ENCODE measurements around the gene KCNJ6.
"Not testable (repeated sequence)": the region's sequence is repeated elsewhere in the genome, so short reads cannot be mapped to it uniquely, and the experiment has no call there.

Gene KCNJ6

GRCh38 chr21:37724201-37724600 lies 192.1 kb downstream of the KCNJ6 start:
- DNase-seq (ENCODE audit: low read depth in 2 of 2) = no peak

DNA sequence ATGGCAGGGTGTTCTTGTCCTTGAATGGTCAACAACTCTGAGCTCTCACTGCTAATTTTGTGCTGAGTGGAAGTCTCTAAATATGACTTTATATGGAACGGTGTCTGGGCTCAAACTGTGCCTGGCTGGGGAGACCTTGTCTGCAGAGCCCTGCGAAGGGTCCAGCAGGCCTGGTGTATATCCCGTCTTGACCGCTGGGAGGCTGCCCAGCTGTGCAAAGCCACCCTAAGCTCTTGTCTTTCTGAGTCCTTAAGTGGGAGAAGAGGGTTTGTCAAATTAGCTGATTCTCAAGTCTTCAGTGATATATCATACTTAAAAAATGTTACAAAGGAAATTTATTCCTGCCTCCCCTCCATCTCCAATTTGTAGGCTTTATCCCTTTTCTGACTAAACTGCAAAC lies 198.7 kb downstream of the KCNJ6 start:
- no peak for DNase-seq (ENCODE audit: low read depth in 2 of 2)

- not testable (repeated sequence) for DNase-seq (ENCODE audit: low read depth in 2 of 2)
Observed at GRCh38 chr21:37712569-37712934, 203.7 kb downstream of the KCNJ6 start.

DNA sequence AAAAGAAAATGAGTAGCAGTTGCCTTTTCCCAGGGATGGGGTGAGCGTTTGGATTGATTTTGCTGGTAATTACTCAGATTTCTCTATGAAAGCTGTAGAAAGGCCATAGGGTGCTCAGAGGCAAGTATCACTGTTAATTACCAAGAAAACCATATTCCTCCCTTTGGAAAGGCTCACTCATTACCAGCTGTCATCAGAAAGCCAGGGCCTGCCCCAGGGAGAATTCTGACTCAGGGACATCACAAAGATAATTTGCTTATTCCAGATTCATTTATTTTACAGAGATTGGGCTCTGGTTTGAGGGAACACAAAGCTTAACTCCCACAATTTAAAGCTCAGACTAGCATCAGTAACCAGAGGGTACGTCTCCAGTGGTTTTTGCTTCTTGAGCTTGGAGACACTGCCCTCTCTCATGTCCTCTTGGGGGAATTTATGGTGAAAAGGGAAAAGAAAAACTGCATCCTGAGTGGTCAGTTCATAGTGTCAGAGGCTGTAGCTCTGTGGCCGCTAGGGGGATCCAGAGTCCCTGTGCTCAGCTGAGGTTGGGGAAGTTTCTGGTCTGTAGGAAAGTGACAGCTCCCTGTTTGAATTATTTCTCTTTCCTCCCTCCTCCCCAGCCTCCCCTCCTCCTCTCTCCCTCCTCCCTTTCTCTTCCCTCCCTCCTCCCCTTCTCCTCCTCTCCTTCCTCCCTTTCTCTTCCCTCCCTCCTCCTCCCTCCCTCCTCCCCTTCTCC lies 204.3 kb downstream of the KCNJ6 start:
- DNase-seq (ENCODE audit: low read depth in 2 of 2) = no peak

- no peak for DNase-seq (ENCODE audit: low read depth in 2 of 2)
Observed at GRCh38 chr21:37711286-37711829, 204.9 kb downstream of the KCNJ6 start.

GRCh38 chr21:37710546-37711285 lies 205.5 kb downstream of the KCNJ6 start:
- DNase-seq (ENCODE audit: low read depth in 2 of 2) = no peak

DNA sequence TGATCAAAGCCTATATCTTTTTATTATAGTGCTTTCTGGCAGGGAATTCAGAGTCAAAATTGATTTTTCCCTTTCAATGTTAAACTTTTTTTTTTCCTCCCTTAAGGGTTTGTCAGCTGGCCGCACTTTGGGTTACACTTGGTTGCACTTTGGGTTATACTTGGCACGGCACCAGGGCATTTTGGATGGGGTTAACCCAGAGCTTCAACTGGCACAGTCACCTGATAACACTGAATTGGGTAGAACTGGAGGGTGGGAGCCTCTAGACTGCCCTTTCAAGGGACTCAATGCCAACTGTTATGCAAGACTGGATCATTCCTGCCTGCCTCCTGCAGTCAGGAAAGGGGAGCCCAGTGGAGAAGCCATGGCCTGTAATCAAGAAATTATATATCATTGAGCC lies 211.5 kb downstream of the KCNJ6 start:
- no peak for DNase-seq (ENCODE audit: low read depth in 2 of 2)

GRCh38 chr21:37702241-37702640 lies 214.0 kb downstream of the KCNJ6 start:
- DNase-seq (ENCODE audit: low read depth in 2 of 2) = no peak

GRCh38 chr21:37700641-37701202 lies 215.5 kb downstream of the KCNJ6 start:
- DNase-seq (ENCODE audit: low read depth in 2 of 2) = no peak

DNA sequence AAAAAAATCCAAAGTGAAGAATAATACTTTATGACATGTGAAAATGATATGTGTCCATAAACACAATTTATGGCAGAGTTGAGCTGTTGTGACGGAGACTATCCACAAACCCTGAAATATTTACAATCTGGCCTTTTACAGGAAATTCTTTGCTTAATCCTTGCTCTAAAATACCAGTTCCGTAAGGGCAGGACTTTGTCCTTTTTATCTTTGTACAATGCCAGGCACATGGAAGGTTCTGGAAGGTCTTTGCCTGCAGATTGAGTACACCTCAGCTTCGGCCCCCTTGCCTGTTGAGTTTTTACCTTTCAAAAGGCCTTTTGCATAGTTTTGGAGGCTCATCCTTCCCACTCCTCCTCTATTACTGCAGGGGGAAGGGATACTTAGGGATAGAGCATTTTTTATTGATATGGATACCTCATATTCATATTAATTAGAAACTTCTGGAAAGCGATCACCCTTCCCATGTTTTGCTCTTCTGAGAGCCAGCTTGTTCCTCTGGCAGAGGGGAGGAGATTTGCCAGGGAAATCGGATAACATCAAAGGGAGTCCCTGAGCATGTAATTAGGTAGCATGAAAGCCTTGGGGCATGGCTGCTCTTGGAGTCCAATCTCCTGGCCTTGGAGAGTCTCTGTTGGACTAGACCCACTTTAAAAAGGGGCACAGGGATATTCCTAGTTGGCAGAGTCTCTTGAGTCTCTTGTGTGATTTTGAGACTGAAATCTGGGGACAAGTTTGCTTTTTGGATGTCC lies 217.1 kb downstream of the KCNJ6 start:
- DNase-seq (ENCODE audit: low read depth in 2 of 2) = no peak

DNA sequence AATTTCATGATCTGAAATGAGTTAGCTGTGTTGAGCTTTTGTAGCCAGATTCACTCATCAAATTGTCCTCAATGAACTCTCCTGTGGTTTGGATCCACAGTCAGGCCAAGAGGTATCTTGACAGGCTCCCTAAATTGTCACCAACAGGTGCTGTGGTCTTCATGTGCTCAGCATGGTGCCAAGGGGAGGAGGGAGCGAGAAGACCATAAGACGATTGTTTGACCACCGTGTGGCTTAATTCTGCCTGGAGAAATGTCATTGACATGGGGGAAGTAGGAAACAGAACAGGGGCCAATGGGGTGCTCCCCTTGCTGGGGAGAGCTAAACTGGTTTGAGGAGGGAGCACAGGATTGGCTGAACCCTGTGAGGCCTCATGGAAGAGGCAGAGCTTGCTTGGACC lies 219.3 kb downstream of the KCNJ6 start:
- no peak for DNase-seq (ENCODE audit: low read depth in 2 of 2)

- no peak for DNase-seq (ENCODE audit: low read depth in 2 of 2)
Observed at GRCh38 chr21:37695111-37695510, 221.1 kb downstream of the KCNJ6 start.

DNA sequence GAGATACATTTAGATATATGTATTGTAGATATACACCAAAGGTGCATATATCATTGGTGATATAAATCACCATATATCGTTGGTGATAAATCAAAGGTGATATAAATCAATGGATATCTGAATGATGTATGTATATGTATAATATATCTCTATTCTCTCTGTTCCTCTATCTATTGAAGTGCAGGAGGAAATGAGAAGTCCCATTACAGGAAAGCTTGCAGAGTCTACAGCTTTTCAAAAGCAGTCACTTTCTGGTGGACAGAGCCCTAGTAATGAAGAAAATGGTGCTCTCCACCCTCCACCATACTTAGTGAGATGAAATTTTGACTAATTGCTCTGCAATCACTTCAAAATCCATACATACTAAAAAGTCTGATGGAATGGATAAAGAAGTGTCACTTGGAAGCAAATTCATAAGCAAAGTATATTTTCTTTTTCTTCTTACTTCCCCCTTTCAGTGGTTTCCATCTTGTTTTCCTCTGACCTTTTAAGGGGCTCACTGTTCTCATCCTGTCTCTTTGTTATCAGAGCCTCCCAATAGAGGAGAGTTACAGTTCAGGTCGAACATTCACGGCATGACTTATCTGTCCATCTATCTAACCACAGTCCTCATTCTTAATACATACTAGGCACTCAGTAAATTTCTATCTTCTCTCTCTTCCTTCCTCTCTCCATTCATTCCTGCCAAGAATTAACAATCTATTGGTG lies 227.2 kb downstream of the KCNJ6 start:
- DNase-seq (ENCODE audit: low read depth in 2 of 2) = no peak

DNA sequence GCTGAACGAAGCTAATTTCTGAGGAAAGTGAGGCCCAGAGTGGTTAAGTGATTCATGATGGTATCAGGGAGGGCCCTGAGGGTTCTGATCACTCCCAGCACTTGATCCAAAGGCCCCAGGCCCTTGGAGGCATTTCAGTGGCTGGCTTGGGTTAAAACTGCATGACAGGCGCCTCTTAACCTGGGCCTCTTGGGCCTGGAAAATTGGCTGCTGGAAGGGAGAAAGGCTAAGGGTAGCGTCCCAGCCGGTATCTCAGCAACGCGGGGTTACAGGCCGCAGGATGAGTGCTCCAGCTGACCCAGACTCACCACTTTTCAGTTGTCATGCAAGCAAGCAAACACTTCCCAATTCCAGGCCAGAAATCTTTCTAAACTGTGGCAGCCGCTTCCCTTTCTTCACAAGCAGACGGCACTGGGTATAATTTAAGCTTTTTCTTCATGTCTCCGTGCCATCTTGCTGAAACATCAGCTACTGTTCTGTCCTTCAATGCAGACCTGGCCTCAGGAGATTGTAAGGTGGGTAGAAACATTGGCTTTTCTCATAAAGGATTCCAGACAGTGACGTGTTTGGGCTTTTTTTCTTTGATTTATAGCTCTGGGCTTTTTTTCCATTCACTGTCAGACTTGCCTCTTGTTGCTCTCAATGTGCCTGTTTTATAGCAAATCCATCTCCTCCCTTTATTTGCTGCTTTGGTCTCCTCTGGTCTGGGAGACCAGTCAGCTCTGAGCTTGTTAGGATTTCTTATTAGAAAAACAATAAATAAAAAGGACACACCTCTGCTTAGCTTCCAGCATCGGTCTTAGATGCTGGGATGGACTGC lies 229.1 kb downstream of the KCNJ6 start:
- DNase-seq (ENCODE audit: low read depth in 2 of 2) = no peak

- DNase-seq (ENCODE audit: low read depth in 2 of 2) = no peak
Observed at GRCh38 chr21:37684547-37684946, 231.7 kb downstream of the KCNJ6 start.

- DNase-seq (ENCODE audit: low read depth in 2 of 2) = no peak
Observed at GRCh38 chr21:37684115-37684493, 232.2 kb downstream of the KCNJ6 start.

DNA sequence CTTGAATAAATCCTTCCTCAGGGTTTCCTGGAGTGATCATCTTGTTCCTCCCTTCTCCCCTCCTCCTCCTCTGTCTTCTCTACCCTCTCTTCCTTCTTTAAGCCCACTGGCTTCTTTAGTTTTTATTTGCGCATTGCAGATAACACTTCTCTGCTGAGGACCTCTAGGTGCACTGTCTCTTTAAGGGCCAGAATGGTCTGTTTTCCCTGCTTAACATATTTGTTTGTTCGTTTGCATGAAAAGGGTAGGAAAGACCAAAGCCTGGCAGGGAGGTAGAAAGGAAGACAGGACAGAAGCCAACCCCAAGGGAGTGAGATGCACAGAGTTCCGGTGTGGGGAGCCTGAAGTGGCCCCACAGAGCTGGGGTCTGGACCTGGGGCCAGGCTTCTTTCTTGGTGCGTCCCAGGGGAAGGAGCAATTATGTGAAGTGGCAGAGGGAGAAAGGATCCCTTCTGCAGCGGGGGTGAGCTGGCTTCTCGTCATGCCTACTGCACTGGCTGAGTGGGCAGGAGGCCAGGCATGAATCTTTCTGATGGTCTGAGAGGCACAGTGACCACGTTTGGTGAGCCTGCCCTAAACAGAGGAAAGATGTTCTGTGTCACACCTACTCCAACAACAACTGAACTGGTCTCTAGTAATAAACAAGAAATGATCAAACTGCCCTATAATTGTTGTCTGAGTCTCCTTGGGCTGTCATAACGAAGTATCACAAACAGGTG lies 232.7 kb downstream of the KCNJ6 start:
- DNase-seq (ENCODE audit: low read depth in 2 of 2) = no peak

DNA sequence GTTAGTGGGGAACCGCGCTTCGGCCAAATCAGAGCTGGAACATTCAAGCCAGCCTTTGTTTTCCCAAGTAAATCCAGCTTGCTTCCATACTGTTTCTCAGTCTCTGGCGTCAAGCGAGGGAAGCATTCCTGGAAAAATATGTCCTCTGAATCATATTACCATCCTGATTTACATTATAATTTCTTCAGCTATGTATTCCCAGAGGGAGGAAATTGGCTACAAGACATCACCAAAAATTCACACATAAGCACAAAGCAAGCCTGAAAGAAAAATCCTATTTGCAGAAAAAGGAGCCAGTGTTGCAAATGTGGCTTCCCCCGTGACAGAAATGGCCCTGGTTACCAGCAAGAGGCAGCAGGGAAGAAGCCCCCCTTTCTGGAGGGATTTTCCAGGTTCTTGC lies 233.3 kb downstream of the KCNJ6 start:
- DNase-seq (ENCODE audit: low read depth in 2 of 2) = no peak

GRCh38 chr21:37677006-37677405 lies 239.3 kb downstream of the KCNJ6 start:
- no peak for DNase-seq (ENCODE audit: low read depth in 2 of 2)

GRCh38 chr21:37675202-37675801 lies 241.0 kb downstream of the KCNJ6 start:
- peak in 1 of 2 donors; percentile 36 for DNase-seq (ENCODE audit: low read depth in 2 of 2)

Data from stimulated activated CD4-positive, alpha-beta T cell treated with anti-CD3 and anti-CD28 coated beads, Interleukin-1b, Interleukin-23, amount 100 ng/mL, for 1 hour (primary cell).